SKM-1 treated with dmso at 0.1 percent for 144 hours (cell line): Measurements from ENCODE around the gene COL6A2.
"Not testable (repeated sequence)": the region's sequence is repeated elsewhere in the genome, so short reads cannot be mapped to it uniquely, and the experiment has no call there.

Source experiments
- DNase-seq: peaks from one replicate; lab custom pipeline; 2025; ENCODE audit not compliant: unreplicated experiment; lab: John Stamatoyannopoulos, UW

The COL6A2 gene

GRCh38 chr21:46060596-46061061 is 37.3 kb upstream of the COL6A2 start:
- DNase-seq = no peak

GRCh38 chr21:46061063-46061462 is 36.8 kb upstream of the COL6A2 start:
- DNase-seq = no peak

GRCh38 chr21:46061518-46061917 is 36.4 kb upstream of the COL6A2 start:
- DNase-seq = no peak

- no peak for DNase-seq
These were observed 36.0 kb upstream of the COL6A2 start for GRCh38 chr21:46061950-46062349.

GRCh38 chr21:46062471-46063211 is 35.3 kb upstream of the COL6A2 start:
- DNase-seq = no peak

- DNase-seq = no peak
These were observed 34.7 kb upstream of the COL6A2 start for GRCh38 chr21:46063227-46063626.

- DNase-seq = no peak
These were observed 33.9 kb upstream of the COL6A2 start for GRCh38 chr21:46063734-46064680.

- no peak for DNase-seq
These were observed 33.1 kb upstream of the COL6A2 start for GRCh38 chr21:46064870-46065214.

- DNase-seq = no peak
These were observed 32.5 kb upstream of the COL6A2 start for GRCh38 chr21:46065215-46065913.

- DNase-seq = no peak
These were observed 31.9 kb upstream of the COL6A2 start for GRCh38 chr21:46065914-46066551.

GRCh38 chr21:46066591-46067331 is 31.2 kb upstream of the COL6A2 start:
- no peak for DNase-seq

GRCh38 chr21:46067505-46068201 is 30.3 kb upstream of the COL6A2 start:
- DNase-seq = no peak

GRCh38 chr21:46068516-46069079 is 29.3 kb upstream of the COL6A2 start:
- no peak for DNase-seq

- no peak for DNase-seq
These were observed 28.7 kb upstream of the COL6A2 start for GRCh38 chr21:46069166-46069565.

GRCh38 chr21:46069719-46070279 is 28.1 kb upstream of the COL6A2 start:
- DNase-seq = no peak

GRCh38 chr21:46071082-46071481 is 26.8 kb upstream of the COL6A2 start:
- DNase-seq = no peak

GRCh38 chr21:46076724-46077123 is 21.2 kb upstream of the COL6A2 start:
- DNase-seq = not testable (repeated sequence)

- DNase-seq = no peak
These were observed 20.2 kb upstream of the COL6A2 start for GRCh38 chr21:46077674-46078101.
